ENCODE data around the gene MBP. TPM values are rescaled to one million over a fixed set of nuclear protein-coding genes. Genes with fewer than 3 reads are reported as not detected.
A peak's percentile ranks its signal among the peaks of the same experiment; 100 is the strongest.

MBP gene
- total RNA-seq (10 to 100 TPM; 20.2 to 33.5 (median 21.4) TPM), polyA plus RNA-seq (10 to 100 TPM in 1 of 2 donors, 1 to 10 TPM in 1; 6.3 to 14.3 TPM)

- DNase-seq (peak; percentile 82 to 97 (median 89)), ATAC-seq (peak; percentile 79 to 90 (median 87)), FAIRE-seq (no peak)
- Histone ChIP-seq H3K27ac (peak within 1 kb of the TSS; percentile 90 to 99 (median 96)), H3K9me3 (no peaks in the 10 kb centered on the region), H3K4me3 (peak within 1 kb of the TSS; percentile 84 to 95 (median 94)), H3K27me3 (no peaks in the 10 kb centered on the region), H3K36me3 (no peaks in the 10 kb centered on the region), H3K4me1 (peaks cover 2 to 24% (median 14%) of the 10 kb centered on the region in 3 donors)
- TF ChIP-seq CTCF (IDR thresholded peaks at IDR 0.05), result no peak
- intact Hi-C loops (cut with DNase I), result no loop called here
- WGBS, 2 donors, result 0% methylated on average over 35 to 88 of the region's 88 CpGs
Observed at GRCh38 chr18:77132369-77133050, at the start of gene MBP. TSS of gene MBP (minus strand) at chr18:77132783. CDS start at chr18:77105261, 27,522 bp downstream.

DNA sequence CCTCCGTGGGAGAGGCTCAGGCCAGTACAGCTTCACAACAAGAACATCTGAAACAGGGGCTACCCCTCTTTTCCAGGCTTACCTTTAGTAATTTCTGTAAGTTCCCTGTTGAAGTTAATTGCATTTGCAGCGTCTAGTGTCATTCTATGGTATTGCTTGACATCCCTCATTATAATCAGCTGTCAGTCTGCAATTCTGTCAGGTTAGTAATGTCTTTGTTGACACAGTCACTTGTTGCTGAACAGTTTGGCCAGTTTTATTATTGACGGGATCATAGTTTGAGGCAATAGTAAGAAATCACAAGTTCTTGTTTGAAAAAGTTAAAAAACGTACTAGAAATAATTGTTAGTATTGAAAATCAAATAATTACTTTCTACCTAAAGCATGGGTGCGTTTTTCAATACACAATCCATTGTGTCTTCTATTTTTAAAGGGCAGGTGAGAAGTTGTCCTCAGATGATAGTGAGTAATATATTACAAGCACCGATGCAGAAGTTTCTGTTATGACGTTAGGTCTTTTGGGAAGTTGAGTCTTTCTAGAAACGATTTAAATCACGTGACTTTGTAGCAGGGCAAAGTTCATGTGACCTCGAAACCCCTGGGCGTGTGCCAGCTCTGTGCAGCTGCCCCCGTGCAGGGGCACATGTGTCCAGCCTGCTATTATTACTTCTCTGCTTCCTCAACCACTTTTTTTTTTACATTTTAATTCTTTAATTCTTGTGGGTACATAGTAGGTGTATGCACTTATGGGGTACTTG lies 49.5 kb upstream of the MBP start:
- no peak overlapping the region for H3K4me3 ChIP-seq
- DNase-seq (no peak), ATAC-seq (no peak), FAIRE-seq (no peak)
- H3K27me3 ChIP-seq, result no peaks in the 10 kb centered on the region
- no peaks in the 10 kb centered on the region for H3K9me3 ChIP-seq
- 36 to 41% methylated on average over 12 of the region's 12 CpGs for WGBS, 2 donors
- no peak overlapping the region for H3K27ac ChIP-seq
- intact Hi-C loops (cut with DNase I), result no loop called here
- no peaks in the 10 kb centered on the region for H3K4me1 ChIP-seq
- no peaks in the 10 kb centered on the region for H3K36me3 ChIP-seq
- TF ChIP-seq CTCF (IDR thresholded peaks at IDR 0.05), result no peak

GRCh38 chr18:77178559-77178958 lies 46.0 kb upstream of the MBP start:
- FAIRE-seq, result no peak
- 55 to 58% methylated on average over 7 of the region's 7 CpGs for WGBS, 2 donors

DNA sequence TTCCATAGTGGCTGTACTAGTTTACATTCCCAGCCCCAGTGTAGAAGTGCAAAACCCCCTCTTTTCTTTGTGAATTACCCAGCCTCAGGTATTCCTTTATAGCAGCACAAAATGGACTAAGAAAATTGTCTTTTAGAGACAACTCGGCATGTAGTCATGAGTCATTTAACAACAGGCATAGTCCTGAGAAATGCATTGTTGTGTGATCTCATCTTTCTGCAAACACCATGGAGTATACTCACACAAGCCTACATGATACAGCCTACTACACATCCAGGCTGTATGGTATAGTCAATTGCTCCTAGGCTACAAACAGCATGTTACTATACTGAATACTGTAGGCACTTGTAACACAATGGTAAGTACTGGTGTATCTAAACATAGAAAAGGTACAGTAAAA lies 44.4 kb upstream of the MBP start:
- ATAC-seq (no peak), DNase-seq (no peak), FAIRE-seq (no peak)
- intact Hi-C loops (cut with DNase I), result no loop called here
- 79 to 82% methylated on average over 1 of the region's 1 CpG for WGBS, 2 donors
- no peaks in the 10 kb centered on the region for H3K9me3 ChIP-seq
- TF ChIP-seq CTCF (IDR thresholded peaks at IDR 0.05), result no peak
- no peak overlapping the region for H3K4me3 ChIP-seq
- no peak overlapping the region for H3K27ac ChIP-seq
- H3K36me3 ChIP-seq, result no peaks in the 10 kb centered on the region
- no peaks in the 10 kb centered on the region for H3K4me1 ChIP-seq
- no peaks in the 10 kb centered on the region for H3K27me3 ChIP-seq

More at GRCh38 chr18:77178559-77178958, 46.0 kb upstream of the MBP start:
- TF ChIP-seq CTCF (IDR thresholded peaks at IDR 0.05), result no peak
- Histone ChIP-seq H3K27ac (no peak overlapping the region), H3K9me3 (no peaks in the 10 kb centered on the region), H3K4me1 (no peaks in the 10 kb centered on the region), H3K36me3 (no peaks in the 10 kb centered on the region), H3K27me3 (no peaks in the 10 kb centered on the region), H3K4me3 (no peak overlapping the region)
- ATAC-seq, result peak in 2 of 4 donors; percentile 52 to 61
- intact Hi-C loops (cut with DNase I), result no loop called here
- DNase-seq, result no peak
